Panc1 (cell line): Measurements from ENCODE around the gene NDUFS4.

Source experiments
- CTCF ChIP-seq: fragments of 450-650 bp; IDR thresholded peaks from 2 replicates; pipeline ENCODE4 v1.5.1; 2017; ENCODE audit warnings: mild to moderate bottlenecking
- POLR2AphosphoS5 ChIP-seq: IDR thresholded peaks from 2 replicates; pipeline ENCODE4 v1.6.1; 2012; ENCODE audit warnings: mild to moderate bottlenecking, low read depth, low read length, moderate library complexity
- SIN3A ChIP-seq: IDR thresholded peaks from 2 replicates; pipeline ENCODE4 v1.6.1; 2012; ENCODE audit warnings: low read depth, mild to moderate bottlenecking, low read length, moderate library complexity, borderline replicate concordance; ENCODE audit not compliant: insufficient read depth

GRCh38 chr5:53681079-53681478, 120.6 kb downstream of the NDUFS4 start:
- TF ChIP-seq POLR2AphosphoS5 (no peak), CTCF (no peak), SIN3A (no peak)
